EH (cell line): Measurements from ENCODE around the gene GPANK1.

Experiments used
- DNase-seq: peaks from one replicate; pipeline ENCODE4 v3.0.0-alpha.2; 2015; ENCODE audit warnings: low read depth

The GPANK1 gene

GRCh38 chr6:31639449-31639861 lies 25.3 kb downstream of the GPANK1 start:
- peak; percentile 87 for DNase-seq

GRCh38 chr6:31639043-31639442 lies 25.8 kb downstream of the GPANK1 start:
- DNase-seq = no peak

- no peak for DNase-seq
Measured at GRCh38 chr6:31636698-31637596, 27.9 kb downstream of the GPANK1 start.

GRCh38 chr6:31634969-31635575 lies 29.7 kb downstream of the GPANK1 start:
- no peak for DNase-seq

GRCh38 chr6:31634131-31634530 lies 30.7 kb downstream of the GPANK1 start:
- DNase-seq = peak; percentile 50

GRCh38 chr6:31633447-31633846 lies 31.4 kb downstream of the GPANK1 start:
- no peak for DNase-seq

GRCh38 chr6:31632279-31632946 lies 32.4 kb downstream of the GPANK1 start:
- DNase-seq = no peak

- no peak for DNase-seq
Measured at GRCh38 chr6:31631681-31632278, 33.0 kb downstream of the GPANK1 start.

- DNase-seq = no peak
Measured at GRCh38 chr6:31631209-31631608, 33.6 kb downstream of the GPANK1 start.

GRCh38 chr6:31630177-31630934 lies 34.4 kb downstream of the GPANK1 start:
- DNase-seq = no peak

- no peak for DNase-seq
Measured at GRCh38 chr6:31629014-31629413, 35.8 kb downstream of the GPANK1 start.

- no peak for DNase-seq
Measured at GRCh38 chr6:31627690-31628287, 37.0 kb downstream of the GPANK1 start.

GRCh38 chr6:31626952-31627351 lies 37.8 kb downstream of the GPANK1 start:
- no peak for DNase-seq

GRCh38 chr6:31624070-31624469 lies 40.7 kb downstream of the GPANK1 start:
- no peak for DNase-seq

- DNase-seq = no peak
Measured at GRCh38 chr6:31622684-31623091, 42.1 kb downstream of the GPANK1 start.

GRCh38 chr6:31621991-31622390 lies 42.8 kb downstream of the GPANK1 start:
- DNase-seq = peak; percentile 75

- no peak for DNase-seq
Measured at GRCh38 chr6:31621320-31621939, 43.4 kb downstream of the GPANK1 start.

GRCh38 chr6:31620586-31621319 lies 44.0 kb downstream of the GPANK1 start, which contains the start of gene PRRC2A:
Gene PRRC2A, plus strand, starts transcription at chr6:31620715. Its CDS starts 2,075 bp downstream, at chr6:31622790.
- no peak for DNase-seq

- DNase-seq = peak; percentile 100
Measured at GRCh38 chr6:31619805-31620585, 44.8 kb downstream of the GPANK1 start.
